SJSA1 (cell line): ENCODE data around the gene ARHGEF4. TPM values are rescaled to one million over a fixed set of nuclear protein-coding genes. Genes with fewer than 3 reads are reported as not detected.

Experiments
- DNase-seq, 2 experiments: peaks; one replicate each; pipeline ENCODE4 v3.0.0-alpha.2; 2015 to 2020; ENCODE audit warnings: low spot score in 2 of 2, low read depth in 1 of 2
- H3K27ac ChIP-seq: fragments of 250-450 bp; sonication (Bioruptor Pico); 2 replicates; pipeline ENCODE4 v1.5.1; 2020; ENCODE audit warnings: mild to moderate bottlenecking, moderate library complexity
- H3K27me3 ChIP-seq: fragments of 250-450 bp; sonication (Bioruptor Pico); replicated peaks from 2 replicates; pipeline ENCODE4 v1.5.1; 2020; ENCODE audit warnings: mild to moderate bottlenecking, moderate library complexity
- H3K36me3 ChIP-seq: fragments of 250-450 bp; sonication (Bioruptor Pico); 2 replicates; pipeline ENCODE4 v1.5.1; 2020; ENCODE audit warnings: mild to moderate bottlenecking
- H3K4me1 ChIP-seq: fragments of 250-450 bp; sonication (Bioruptor Pico); replicated peaks from 2 replicates; pipeline ENCODE4 v1.6.1; 2021; ENCODE audit warnings: mild to moderate bottlenecking
- H3K4me3 ChIP-seq: fragments of 250-450 bp; sonication (Bioruptor Pico); 2 replicates; pipeline ENCODE4 v1.5.1; 2020; ENCODE audit warnings: mild to moderate bottlenecking
- H3K9me3 ChIP-seq: fragments of 250-450 bp; sonication (Bioruptor Pico); replicated peaks from 2 replicates; pipeline ENCODE4 v1.5.1; 2020; ENCODE audit warnings: mild to moderate bottlenecking
- total RNA-seq: library from RNA; depleted of rRNA; stranded (reverse); fragments of >200 nt; shearing (Covaris generic); gene quantifications from 2 replicates; pipeline ENCODE4 v1.2.3, GENCODE V29; 2014

Gene ARHGEF4
- total RNA-seq, 1 experiment from 2014 or later, result 3.9 TPM

DNA sequence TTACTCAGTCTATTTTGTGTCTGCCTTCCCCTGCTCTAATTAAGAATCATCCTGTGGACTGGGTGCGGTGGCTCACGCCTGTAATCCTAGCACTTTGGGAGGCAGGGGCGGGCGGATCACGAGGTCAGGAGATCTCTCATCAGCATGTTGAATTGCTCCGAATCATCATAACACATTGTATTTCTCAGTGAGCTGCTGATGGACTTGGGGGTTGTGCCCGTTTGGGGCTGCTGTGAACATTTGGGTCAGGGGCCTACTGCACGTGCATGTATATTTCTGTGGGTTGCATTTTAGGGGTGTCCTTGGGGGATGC, 84.4 kb downstream of the ARHGEF4 start:
- Histone ChIP-seq H3K4me1 (no peaks in the 10 kb centered on the region), H3K9me3 (no peaks in the 10 kb centered on the region), H3K36me3 (no peaks in the 10 kb centered on the region), H3K4me3 (no peak overlapping the region), H3K27me3 (peaks cover 8% of the 10 kb centered on the region; the same call in 1 of the 2 replicates), H3K27ac (no peak overlapping the region)
- DNase-seq, result no peak

DNA sequence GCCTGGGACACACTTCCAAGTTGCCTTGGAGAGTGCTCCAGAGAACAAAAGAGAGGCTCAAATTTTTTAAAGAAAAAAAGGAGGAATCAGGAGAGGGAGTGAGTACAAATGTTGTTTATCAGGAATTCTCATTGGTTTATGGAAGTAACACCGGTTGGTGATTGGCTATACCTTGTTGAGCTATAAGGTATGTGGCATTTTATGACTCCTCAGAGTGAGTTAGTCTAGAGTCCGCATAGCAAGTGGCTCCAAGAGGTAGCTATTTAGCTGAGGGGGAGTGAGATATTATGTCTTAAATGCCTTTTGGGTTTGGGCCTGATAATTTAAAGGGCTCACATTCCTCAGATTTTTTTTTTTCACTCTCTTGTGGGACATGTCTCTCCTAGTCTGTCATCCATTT, 85.7 kb downstream of the ARHGEF4 start:
- H3K9me3 ChIP-seq, result no peaks in the 10 kb centered on the region
- no peak overlapping the region for H3K4me3 ChIP-seq
- DNase-seq, result no peak
- peaks cover 12% of the 10 kb centered on the region for H3K27me3 ChIP-seq
- no peaks in the 10 kb centered on the region for H3K36me3 ChIP-seq
- H3K4me1 ChIP-seq, result no peaks in the 10 kb centered on the region
- H3K27ac ChIP-seq, result no peak overlapping the region

DNA sequence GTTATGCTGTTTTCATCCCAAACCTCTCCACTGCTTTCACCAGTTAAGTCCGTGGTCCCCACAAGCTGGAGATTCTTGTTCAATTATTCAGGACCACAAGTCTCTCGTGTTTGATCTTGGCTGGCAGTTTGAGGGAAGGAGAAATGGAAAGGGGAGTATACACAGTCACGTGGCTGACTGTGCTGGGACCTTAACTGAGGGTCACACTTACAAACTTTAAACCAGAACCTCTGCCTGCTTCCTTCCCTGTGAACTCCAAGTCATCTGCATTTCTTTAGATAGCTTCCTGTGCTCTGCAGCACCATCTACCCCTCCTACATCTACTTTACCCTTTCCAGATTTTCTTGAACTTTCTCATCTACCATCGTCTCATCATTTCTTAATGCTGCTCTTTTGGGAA, 91.7 kb downstream of the ARHGEF4 start:
- H3K27ac ChIP-seq, result no peak overlapping the region
- H3K4me3 ChIP-seq, result no peak overlapping the region
- H3K9me3 ChIP-seq, result no peaks in the 10 kb centered on the region
- H3K4me1 ChIP-seq, result no peaks in the 10 kb centered on the region
- H3K36me3 ChIP-seq, result no peaks in the 10 kb centered on the region
- no peak for DNase-seq
- H3K27me3 ChIP-seq, result peaks cover 18% of the 10 kb centered on the region

GRCh38 chr2:130930740-130931659, 94.3 kb downstream of the ARHGEF4 start:
- Histone ChIP-seq H3K4me3 (no peak overlapping the region), H3K27ac (no peak overlapping the region), H3K27me3 (peaks cover 14% of the 10 kb centered on the region), H3K36me3 (no peaks in the 10 kb centered on the region), H3K4me1 (no peaks in the 10 kb centered on the region), H3K9me3 (no peaks in the 10 kb centered on the region; the same call in 1 of the 2 replicates)
- no peak for DNase-seq

DNA sequence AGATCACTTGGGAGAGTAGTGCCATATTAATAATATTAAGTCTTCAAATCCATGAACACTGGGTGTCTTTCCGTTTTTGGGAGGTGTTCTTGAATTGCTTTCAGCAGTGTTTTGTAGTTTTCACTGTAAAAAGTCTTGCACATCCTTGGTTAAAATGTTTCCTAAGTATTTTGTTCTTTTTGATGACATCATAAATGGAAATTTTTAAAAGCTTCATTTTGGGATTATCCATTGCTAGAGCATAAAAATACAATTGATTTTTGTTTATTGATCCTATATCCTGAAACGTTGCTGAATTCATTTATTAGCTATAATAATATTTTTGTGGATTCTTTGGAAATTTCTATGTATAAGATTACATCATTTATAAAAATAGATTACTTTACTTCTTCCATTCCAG, 96.8 kb downstream of the ARHGEF4 start:
- Histone ChIP-seq H3K36me3 (no peaks in the 10 kb centered on the region), H3K4me1 (no peaks in the 10 kb centered on the region), H3K4me3 (no peak overlapping the region), H3K27ac (no peak overlapping the region), H3K9me3 (peaks cover 5% of the 10 kb centered on the region; the same call in 1 of the 2 replicates), H3K27me3 (0 out of 2 replicates have a peak, but pooled peaks cover 4% of the 10 kb centered on the region)
- no peak for DNase-seq

GRCh38 chr2:130936451-130936850, 99.7 kb downstream of the ARHGEF4 start:
- H3K27me3 ChIP-seq, result 0 out of 2 replicates have a peak, but pooled peaks cover 4% of the 10 kb centered on the region
- H3K4me3 ChIP-seq, result no peak overlapping the region
- DNase-seq, result no peak
- peaks cover 5% of the 10 kb centered on the region; the same call in 1 of the 2 replicates for H3K9me3 ChIP-seq
- H3K4me1 ChIP-seq, result no peaks in the 10 kb centered on the region
- no peak overlapping the region for H3K27ac ChIP-seq
- no peaks in the 10 kb centered on the region for H3K36me3 ChIP-seq

GRCh38 chr2:130947967-130948366, 111.3 kb downstream of the ARHGEF4 start:
- Histone ChIP-seq H3K4me1 (no peaks in the 10 kb centered on the region), H3K36me3 (no peaks in the 10 kb centered on the region), H3K27ac (no peak overlapping the region), H3K27me3 (no peaks in the 10 kb centered on the region; the same call in 1 of the 2 replicates), H3K9me3 (no peaks in the 10 kb centered on the region; the same call in 1 of the 2 replicates), H3K4me3 (no peak overlapping the region)
- no peak for DNase-seq

DNA sequence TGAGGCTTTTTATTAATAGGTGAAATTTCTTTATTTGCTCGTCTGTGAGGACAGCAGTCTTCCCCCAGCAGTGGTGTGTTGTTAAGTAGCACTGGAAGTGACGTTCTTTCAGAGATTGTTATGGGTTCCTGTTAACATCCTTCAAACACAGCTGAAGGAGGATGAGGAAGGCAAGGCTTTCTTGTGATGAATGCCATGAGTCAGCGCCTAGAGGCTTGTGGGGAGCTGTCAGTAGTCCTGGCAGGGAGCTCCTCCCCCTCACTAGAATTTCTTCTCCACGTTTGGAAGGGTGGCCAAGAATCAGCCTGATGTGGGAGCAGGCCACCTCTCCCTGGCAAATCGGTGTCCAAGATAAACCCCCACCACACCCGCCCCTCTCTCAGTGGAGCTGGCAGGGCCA, 113.2 kb downstream of the ARHGEF4 start:
- Histone ChIP-seq H3K36me3 (no peaks in the 10 kb centered on the region), H3K4me3 (no peak overlapping the region), H3K4me1 (no peaks in the 10 kb centered on the region), H3K27ac (no peak overlapping the region), H3K27me3 (no peaks in the 10 kb centered on the region), H3K9me3 (no peaks in the 10 kb centered on the region; the same call in 1 of the 2 replicates)
- DNase-seq, result no peak

GRCh38 chr2:130951018-130951417, 114.3 kb downstream of the ARHGEF4 start:
- DNase-seq, result no peak
- no peaks in the 10 kb centered on the region for H3K27me3 ChIP-seq
- H3K27ac ChIP-seq, result no peak overlapping the region
- H3K36me3 ChIP-seq, result no peaks in the 10 kb centered on the region
- no peaks in the 10 kb centered on the region; the same call in 1 of the 2 replicates for H3K9me3 ChIP-seq
- H3K4me1 ChIP-seq, result no peaks in the 10 kb centered on the region
- H3K4me3 ChIP-seq, result no peak overlapping the region

GRCh38 chr2:130954873-130955272, 118.2 kb downstream of the ARHGEF4 start:
- no peak for DNase-seq
- no peaks in the 10 kb centered on the region for H3K4me1 ChIP-seq
- H3K27ac ChIP-seq, result no peak overlapping the region
- no peak overlapping the region for H3K4me3 ChIP-seq
- H3K36me3 ChIP-seq, result no peaks in the 10 kb centered on the region
- no peaks in the 10 kb centered on the region; the same call in 1 of the 2 replicates for H3K9me3 ChIP-seq
- no peaks in the 10 kb centered on the region for H3K27me3 ChIP-seq

DNA sequence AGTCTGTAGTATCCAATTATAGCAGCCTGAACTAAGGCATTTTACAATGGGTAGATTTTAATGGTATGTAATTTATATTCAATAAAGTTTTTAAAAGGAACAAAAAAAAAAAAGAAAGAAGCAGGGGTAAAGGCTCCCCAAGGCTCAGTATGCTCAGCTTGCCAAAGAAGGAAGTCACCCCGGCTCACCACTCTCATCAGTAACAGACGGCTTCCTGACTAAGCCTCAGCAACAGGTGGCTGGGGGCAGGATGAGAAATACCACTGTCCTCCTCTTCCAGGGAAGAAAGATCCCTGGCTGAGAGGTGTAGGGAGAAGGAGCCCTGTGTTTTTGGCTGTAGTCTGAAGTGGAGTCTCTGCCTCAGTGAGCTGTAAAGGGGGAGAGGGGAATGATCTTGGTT, 121.2 kb downstream of the ARHGEF4 start:
- Histone ChIP-seq H3K27ac (no peak overlapping the region), H3K4me1 (no peaks in the 10 kb centered on the region), H3K27me3 (peaks cover 3% of the 10 kb centered on the region; the same call in 1 of the 2 replicates), H3K4me3 (no peak overlapping the region), H3K9me3 (no peaks in the 10 kb centered on the region), H3K36me3 (no peaks in the 10 kb centered on the region)
- DNase-seq, result no peak

DNA sequence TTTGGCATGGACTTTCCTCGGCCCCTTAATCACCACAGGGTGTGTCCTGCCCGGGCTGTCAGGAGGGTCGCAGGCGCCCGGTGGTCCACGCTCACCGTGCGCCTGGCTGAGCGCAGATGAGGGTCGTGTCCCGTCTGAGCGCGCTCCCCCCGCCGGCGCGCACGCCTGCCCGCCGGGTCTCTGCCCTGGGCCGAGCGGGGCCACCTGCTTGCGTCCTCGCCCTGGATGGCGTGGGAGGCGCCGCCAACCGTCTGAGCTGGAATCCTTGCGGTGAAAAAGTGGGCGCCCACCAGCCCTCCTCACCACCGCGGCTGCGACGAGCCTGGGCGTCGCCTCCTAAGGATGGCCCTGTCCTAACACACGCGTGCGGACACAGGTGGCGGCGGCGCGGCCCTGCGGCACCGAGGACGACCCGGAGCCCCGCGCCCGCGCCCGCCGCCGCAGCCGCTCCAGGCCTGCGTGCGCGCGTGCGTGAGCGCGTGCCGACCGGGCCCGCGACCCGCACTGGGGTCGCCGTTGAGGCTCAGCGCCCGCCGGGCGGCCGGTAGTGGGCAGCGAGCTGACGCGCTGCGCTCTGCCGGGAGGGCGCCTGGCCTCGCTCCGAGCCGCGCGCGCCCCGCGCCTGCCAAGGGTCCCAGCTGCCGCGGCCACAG, 126.6 kb downstream of the ARHGEF4 start:
- no peak overlapping the region for H3K4me3 ChIP-seq
- no peak overlapping the region for H3K27ac ChIP-seq
- H3K9me3 ChIP-seq, result no peaks in the 10 kb centered on the region
- H3K27me3 ChIP-seq, result peaks cover 30% of the 10 kb centered on the region
- no peaks in the 10 kb centered on the region for H3K36me3 ChIP-seq
- no peak for DNase-seq
- no peaks in the 10 kb centered on the region; the same call in 1 of the 2 replicates for H3K4me1 ChIP-seq

DNA sequence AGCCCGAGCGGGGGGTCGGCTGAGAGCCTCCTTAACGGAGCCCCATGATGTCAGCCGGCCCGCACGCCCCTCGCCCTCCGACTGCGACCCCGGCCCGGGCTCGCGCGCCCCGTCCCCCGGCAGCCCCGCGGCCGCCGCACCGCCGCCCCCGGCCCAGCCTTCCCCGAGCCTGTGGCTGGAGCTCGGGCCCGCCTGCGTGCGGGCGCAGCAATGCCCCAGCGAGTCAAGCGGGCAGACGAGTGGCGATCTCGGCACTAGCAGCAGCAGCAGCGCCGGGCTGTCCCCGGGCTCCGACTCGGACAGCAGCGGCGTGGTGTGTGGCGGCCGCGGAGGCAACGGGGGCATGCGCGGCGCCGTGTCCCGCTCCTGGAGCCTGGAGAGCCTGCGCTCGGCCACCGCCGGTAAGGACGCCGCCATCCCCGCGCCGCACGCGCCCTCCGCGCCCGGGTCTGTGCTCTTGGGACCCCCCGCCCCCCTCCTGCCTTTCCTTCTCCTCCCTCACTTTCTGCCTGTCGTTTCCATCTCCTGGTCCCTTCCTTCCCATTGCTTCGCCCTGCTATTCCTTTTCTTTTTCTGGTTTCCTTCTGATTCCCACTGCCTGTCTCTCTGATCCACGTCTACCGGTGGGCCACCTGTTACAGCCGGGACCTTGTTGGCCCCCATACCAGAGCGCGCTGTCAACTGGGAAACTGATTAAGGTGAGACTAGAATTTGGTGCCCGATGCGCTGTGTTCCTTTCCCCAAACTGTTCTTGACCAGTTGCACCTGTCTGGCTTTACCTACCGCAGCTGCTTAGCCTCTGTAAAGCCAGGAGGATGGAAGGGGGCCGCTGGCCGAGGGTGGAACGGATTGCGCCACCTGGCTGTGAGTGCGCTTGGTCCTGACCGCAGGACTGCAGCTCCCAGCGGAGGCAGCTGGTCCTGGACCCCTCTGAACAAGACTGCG, 127.4 kb downstream of the ARHGEF4 start:
- Histone ChIP-seq H3K27me3 (peaks cover 30% of the 10 kb centered on the region), H3K36me3 (no peaks in the 10 kb centered on the region), H3K4me3 (no peak overlapping the region), H3K27ac (no peak overlapping the region), H3K4me1 (no peaks in the 10 kb centered on the region; the same call in 1 of the 2 replicates), H3K9me3 (no peaks in the 10 kb centered on the region)
- no peak for DNase-seq
